ENCODE measurements around the gene MYH11.

Gene MYH11

DNA sequence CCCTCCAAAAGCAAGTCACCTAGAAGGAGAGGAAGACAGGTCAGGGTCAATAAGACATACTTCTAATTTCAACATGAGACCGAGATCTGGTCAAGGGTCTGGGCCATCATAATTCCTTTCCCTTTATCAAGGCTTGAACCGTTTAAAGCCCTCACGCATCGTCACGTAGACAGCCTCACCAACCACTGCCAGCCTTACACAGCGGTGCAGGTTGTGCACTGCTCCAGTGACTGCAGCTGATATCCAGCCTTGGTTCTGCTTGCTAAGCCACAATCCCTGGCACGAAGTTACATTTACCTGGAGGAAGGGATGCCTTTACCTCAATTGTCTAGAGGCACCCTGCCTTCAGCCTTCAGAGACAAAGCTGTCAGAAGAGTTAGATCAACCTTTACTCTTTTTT lies 85.1 kb downstream of the MYH11 start:
- Mint-ChIP-seq H3K27ac (no peak overlapping the region), H3K36me3 (no peaks in the 10 kb centered on the region), H3K4me3 (no peak overlapping the region), H3K4me1 (no peaks in the 10 kb centered on the region), H3K9me3 (no peaks in the 10 kb centered on the region)
- DNase-seq (ENCODE audit: low spot score in 2 of 2): no peak
- no peak for ATAC-seq

DNA sequence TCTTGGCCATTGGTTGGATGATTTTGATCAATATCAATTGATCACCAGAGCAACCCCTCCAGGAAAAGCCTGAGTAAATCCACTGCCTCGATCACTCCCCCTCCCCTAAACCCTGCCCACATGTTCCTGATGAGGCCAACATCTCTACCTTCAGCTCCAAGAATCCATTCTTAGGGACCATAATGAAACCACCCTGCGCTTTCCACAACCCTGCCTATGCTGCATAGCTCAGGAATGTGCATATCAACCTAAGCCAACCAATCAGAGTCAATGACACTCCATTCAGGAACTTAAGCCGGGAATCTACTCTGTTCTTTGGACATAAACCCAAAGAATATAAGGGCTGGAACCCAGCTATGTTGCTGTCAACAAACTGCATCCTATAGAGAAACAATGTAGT lies 86.3 kb downstream of the MYH11 start:
- H3K4me3 Mint-ChIP-seq: no peak overlapping the region
- H3K9me3 Mint-ChIP-seq: no peaks in the 10 kb centered on the region
- H3K27ac Mint-ChIP-seq: no peak overlapping the region
- ATAC-seq (no peak), DNase-seq (ENCODE audit: low spot score in 2 of 2) (no peak)
- no peaks in the 10 kb centered on the region for H3K36me3 Mint-ChIP-seq
- H3K4me1 Mint-ChIP-seq: no peaks in the 10 kb centered on the region

DNA sequence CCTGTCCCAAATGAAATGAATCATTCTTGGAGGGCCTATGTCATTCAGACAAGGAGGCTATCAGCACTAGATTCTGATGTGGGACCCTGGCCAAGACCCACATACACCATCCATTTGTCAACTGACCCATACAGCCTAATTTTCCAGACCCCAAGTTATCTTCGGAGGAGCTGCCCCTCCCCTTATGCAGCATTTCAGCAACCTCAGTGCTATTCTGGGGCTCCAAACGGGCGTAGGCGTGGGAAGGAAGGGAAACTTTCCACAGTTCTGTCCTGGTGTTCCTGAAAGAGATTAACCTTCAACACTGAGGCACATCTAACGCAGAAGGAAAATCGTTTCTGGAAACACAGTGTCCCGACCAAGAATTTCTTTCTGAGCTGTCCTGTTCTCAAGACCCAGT lies 86.7 kb downstream of the MYH11 start:
- H3K9me3 Mint-ChIP-seq: no peaks in the 10 kb centered on the region
- no peak for ATAC-seq
- no peak for DNase-seq (ENCODE audit: low spot score in 2 of 2)
- H3K4me1 Mint-ChIP-seq: no peaks in the 10 kb centered on the region
- no peaks in the 10 kb centered on the region for H3K36me3 Mint-ChIP-seq
- H3K4me3 Mint-ChIP-seq: no peak overlapping the region
- H3K27ac Mint-ChIP-seq: no peak overlapping the region

DNA sequence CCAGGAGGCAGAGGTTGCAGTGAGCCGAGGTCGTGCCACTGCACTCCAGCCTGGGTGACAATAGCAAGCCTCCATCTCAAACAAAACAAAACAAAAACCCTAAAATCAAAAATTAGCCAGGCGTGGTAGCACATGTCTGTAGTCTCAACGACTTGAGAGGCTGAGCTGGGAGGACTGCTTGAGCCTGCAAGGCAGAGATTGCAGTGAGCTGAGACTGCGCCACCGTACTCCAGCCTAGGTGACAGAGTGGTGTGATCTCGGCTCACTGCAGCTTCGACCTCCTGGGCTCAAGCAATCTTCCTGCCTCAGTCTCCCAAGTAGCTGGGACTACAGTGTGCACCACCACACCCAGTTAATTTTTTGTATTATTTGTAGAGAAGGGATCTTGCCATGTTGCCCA lies 87.6 kb downstream of the MYH11 start:
- Mint-ChIP-seq H3K36me3 (no peaks in the 10 kb centered on the region), H3K4me1 (no peaks in the 10 kb centered on the region), H3K9me3 (no peaks in the 10 kb centered on the region), H3K4me3 (no peak overlapping the region), H3K27ac (no peak overlapping the region)
- no peak for DNase-seq (ENCODE audit: low spot score in 2 of 2)
- no peak for ATAC-seq

DNA sequence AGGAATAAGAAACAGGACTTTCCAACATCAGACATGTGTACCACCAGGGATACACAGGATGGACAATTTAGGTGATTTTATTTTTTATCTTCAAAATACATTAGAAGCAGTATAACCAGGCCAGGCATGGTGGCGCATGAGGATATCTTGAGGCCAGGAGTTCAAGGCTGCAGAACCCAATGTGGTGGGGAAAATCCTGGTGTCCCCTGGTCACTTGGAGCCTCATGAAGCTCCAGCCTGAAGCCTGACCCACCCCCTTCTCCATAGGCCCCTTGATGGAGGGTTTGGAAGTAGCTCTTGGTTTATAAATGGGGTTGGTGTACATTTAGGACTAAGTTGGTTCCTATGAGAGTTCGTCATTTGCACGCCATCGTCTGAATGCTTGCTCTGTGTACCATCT lies 88.6 kb downstream of the MYH11 start:
- Mint-ChIP-seq H3K4me1 (no peaks in the 10 kb centered on the region), H3K4me3 (no peak overlapping the region), H3K27ac (no peak overlapping the region), H3K9me3 (no peaks in the 10 kb centered on the region), H3K36me3 (no peaks in the 10 kb centered on the region)
- DNase-seq (ENCODE audit: low spot score in 2 of 2): no peak
- no peak for ATAC-seq

DNA sequence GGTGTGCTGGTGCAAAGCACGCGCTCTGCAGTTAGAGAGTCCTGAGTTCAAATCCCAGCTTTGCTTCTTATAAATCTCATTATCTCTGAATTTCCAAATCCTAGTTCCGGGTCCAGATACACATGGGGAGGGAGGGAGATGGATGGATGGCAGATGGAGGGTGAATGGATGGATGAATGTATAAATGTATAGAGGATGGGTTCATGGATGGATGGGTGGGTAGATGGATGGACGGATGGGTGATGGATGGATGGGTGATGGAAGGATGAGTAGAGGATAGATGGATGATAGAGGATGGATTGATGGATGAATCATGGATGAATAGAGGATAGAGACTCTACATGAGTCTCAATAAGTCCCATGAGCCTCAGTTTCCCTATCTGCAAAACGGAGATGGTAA lies 89.9 kb downstream of the MYH11 start:
- Mint-ChIP-seq H3K9me3 (no peaks in the 10 kb centered on the region), H3K36me3 (no peaks in the 10 kb centered on the region), H3K4me1 (no peaks in the 10 kb centered on the region), H3K27ac (no peak overlapping the region), H3K4me3 (no peak overlapping the region)
- ATAC-seq (no peak), DNase-seq (ENCODE audit: low spot score in 2 of 2) (no peak)

DNA sequence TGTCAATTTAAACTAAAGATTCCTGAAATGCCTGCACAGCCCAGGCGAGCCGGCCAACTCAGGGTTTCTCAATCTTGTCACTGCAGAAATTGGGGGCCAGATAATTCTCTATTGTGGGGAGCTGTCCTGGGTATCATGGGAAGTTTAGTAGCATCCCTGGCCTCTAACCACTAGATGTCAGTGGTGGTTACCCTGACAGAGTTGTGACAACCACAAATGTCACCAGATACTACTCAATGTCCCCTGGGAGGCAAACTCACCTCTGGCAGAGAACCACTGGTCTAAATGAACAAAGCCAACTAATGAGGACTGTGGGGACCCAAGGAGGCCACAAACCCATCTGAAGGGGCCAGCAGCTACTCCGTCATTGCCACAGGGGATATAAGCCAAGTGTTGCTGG lies 90.9 kb downstream of the MYH11 start:
- no peak overlapping the region for H3K27ac Mint-ChIP-seq
- no peaks in the 10 kb centered on the region for H3K36me3 Mint-ChIP-seq
- H3K4me3 Mint-ChIP-seq: no peak overlapping the region
- H3K4me1 Mint-ChIP-seq: no peaks in the 10 kb centered on the region
- H3K9me3 Mint-ChIP-seq: no peaks in the 10 kb centered on the region
- ATAC-seq (peak; percentile 86), DNase-seq (ENCODE audit: low spot score in 2 of 2) (peak; percentile 9 to 57)

DNA sequence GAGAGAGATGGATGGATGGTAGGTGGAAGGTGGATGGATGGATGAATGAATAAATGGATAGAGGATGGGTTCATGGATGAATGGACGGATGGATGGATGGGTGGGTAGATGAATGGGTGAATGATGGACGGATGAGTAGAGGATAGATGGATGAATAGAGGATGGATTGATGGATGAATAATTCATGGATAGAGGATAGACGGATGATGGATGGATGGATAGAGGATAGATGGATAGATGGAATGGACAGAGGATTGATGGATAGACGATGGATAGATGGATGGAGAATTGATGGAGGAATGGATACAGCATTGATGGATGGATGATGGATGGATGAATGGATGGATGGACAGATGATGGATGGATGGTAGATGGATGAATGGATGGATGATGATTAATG lies 91.7 kb downstream of the MYH11 start:
- Mint-ChIP-seq H3K4me1 (no peaks in the 10 kb centered on the region), H3K9me3 (no peaks in the 10 kb centered on the region), H3K36me3 (no peaks in the 10 kb centered on the region), H3K27ac (no peak overlapping the region), H3K4me3 (no peak overlapping the region)
- ATAC-seq (no peak), DNase-seq (ENCODE audit: low spot score in 2 of 2) (no peak)

DNA sequence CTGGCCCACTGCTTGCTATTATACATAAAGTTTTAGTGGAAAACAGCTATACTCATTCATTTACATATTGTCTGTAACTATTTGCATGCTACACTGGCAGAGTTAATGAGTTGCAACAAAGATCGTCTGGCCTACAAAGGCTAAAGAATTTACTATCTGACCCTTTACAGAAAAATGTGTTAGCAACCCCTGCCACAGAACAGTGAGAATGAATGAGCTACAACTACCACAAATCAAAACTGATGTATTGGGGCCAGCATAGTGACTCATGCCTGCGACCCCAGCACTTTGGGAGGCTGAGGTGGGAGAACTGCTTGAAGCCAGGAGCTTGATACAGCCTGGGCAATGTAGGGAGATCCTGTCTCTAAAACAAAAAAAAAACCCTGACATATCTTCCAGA lies 92.7 kb downstream of the MYH11 start:
- no peak overlapping the region for H3K4me3 Mint-ChIP-seq

DNA sequence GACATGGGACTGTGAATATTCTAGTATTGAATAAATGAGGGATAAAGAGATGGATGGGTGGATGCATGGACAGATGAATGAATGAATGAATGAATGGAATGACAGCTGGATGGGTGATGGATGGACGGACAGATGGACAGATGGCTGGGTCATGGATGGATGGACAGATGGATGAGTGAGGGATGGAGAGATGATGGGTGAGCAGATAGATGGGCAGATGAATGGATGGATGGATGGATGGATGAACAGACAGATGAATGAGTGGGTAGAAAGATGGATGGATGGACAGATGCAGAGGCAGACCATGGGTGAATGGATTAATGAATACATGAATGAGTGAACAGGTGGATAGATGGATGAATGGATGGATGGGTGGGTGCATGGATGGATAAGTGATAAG lies 96.7 kb downstream of the MYH11 start:
- H3K9me3 Mint-ChIP-seq: no peaks in the 10 kb centered on the region
- H3K36me3 Mint-ChIP-seq: no peaks in the 10 kb centered on the region
- ATAC-seq: no peak
- H3K4me3 Mint-ChIP-seq: no peak overlapping the region
- H3K27ac Mint-ChIP-seq: no peak overlapping the region
- DNase-seq (ENCODE audit: low spot score in 2 of 2): no peak
- no peaks in the 10 kb centered on the region for H3K4me1 Mint-ChIP-seq

More for the DNA sequence above, 92.7 kb downstream of the MYH11 start:
- ATAC-seq: no peak
- H3K4me1 Mint-ChIP-seq: no peaks in the 10 kb centered on the region
- no peak overlapping the region for H3K27ac Mint-ChIP-seq
- no peaks in the 10 kb centered on the region for H3K9me3 Mint-ChIP-seq
- DNase-seq (ENCODE audit: low spot score in 2 of 2): no peak
- no peaks in the 10 kb centered on the region for H3K36me3 Mint-ChIP-seq

DNA sequence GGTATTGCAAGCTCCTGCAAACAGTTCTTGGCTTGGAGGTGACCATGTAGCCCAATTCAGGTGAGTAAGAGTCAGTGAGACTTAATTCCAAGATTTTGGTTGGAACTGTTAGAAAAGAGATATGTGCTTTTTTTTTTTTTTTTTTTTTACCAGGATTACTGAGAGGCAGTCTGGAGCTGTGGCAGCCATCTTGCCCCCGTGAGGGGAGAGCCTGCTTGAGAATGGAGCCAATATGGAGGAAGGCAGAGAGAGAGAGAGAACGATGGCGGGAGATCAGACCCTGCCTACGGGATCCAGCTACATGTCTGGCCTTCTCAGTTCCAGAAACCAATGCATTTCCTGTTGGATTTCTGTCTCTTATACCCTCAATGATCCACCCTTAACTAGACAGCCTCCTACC lies 97.8 kb downstream of the MYH11 start:
- H3K27ac Mint-ChIP-seq: no peak overlapping the region
- H3K9me3 Mint-ChIP-seq: no peaks in the 10 kb centered on the region
- H3K36me3 Mint-ChIP-seq: no peaks in the 10 kb centered on the region
- H3K4me3 Mint-ChIP-seq: no peak overlapping the region
- ATAC-seq (no peak), DNase-seq (ENCODE audit: low spot score in 2 of 2) (no peak)
- no peaks in the 10 kb centered on the region for H3K4me1 Mint-ChIP-seq

DNA sequence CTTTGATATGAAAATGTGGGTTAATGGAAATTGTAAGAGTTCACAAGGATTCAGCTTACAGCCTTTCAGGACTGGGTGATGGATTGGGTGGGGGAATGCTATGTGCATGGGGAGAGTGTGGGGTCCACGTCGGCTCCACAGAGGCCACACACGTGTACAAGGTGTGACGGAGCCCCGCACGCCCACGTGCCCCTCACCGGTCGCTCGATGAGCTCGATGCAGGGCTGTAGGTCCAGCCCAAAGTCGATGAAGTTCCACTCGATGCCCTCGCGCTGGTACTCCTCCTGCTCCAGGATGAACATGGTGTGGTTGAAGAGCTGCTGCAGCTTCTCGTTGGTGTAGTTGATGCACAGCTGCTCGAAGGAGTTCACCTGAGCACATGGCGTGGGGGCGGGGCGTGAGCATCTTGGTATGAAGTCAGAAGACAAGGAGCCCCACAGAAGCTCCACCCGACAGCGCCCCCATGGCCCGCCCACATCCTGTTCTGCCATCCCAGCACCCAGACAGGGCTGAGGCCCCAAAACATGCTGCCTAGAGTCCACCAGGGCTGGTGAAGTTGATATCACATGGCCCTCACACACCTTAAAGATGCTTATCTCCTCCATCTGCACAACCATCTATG lies 99.1 kb downstream of the MYH11 start:
- H3K4me3 Mint-ChIP-seq: no peak overlapping the region
- H3K9me3 Mint-ChIP-seq: no peaks in the 10 kb centered on the region
- no peaks in the 10 kb centered on the region for H3K36me3 Mint-ChIP-seq
- H3K4me1 Mint-ChIP-seq: no peaks in the 10 kb centered on the region
- H3K27ac Mint-ChIP-seq: no peak overlapping the region
- no peak for DNase-seq (ENCODE audit: low spot score in 2 of 2)
- ATAC-seq: no peak

DNA sequence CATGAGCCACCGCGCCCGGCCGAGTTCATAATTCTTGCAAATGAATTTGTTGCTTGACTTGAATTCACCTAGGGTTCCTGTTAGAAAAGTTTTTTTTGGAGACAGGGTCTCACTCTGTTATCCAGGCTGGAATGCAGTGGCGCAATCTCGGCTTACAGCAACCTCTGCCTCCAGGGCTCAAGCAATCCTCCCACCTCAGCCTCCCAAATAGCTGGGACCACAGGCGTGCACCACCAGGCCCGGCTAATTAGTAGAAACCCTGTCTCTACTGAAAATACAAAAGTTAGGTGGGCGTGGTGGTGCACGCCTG lies 99.8 kb downstream of the MYH11 start:
- Mint-ChIP-seq H3K27ac (no peak overlapping the region), H3K9me3 (no peaks in the 10 kb centered on the region)
- DNase-seq (ENCODE audit: low spot score in 2 of 2): no peak

DNA sequence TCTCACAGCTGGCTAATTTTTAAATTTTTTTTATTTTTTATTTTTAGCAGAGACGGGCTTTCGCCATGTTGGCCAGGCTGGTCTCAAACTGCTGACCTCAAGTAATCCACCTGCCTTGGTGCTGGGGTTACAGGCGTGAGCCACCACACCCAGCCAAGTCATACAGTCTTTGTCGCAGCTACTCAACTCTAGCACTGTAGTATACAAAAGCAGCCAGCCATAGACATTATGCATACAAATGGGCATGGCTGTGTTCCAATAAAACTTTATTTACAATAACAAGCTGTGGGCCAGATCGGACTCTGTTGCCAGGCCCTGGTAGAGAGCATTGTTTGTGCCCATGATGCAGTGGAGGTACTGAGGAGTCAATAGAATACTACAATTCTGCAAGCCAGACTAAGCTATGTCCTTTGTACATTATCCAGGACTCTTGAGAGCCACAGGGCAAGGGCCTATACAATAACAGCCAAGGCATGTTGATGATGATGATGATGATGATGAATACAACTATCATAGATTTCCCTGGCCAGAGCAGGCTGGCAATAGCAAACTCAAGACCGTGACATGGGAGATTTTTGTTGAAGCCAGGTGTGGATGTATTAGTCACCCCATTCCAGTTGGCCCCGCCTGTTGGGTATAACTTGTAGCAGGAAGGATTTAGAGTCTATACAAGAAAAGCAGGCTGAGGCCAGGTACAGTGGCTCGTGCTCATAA lies 101.8 kb downstream of the MYH11 start:
- ATAC-seq (no peak), DNase-seq (ENCODE audit: low spot score in 2 of 2) (no peak)
- Mint-ChIP-seq H3K4me1 (no peaks in the 10 kb centered on the region), H3K9me3 (no peaks in the 10 kb centered on the region), H3K36me3 (no peaks in the 10 kb centered on the region), H3K27ac (no peak overlapping the region), H3K4me3 (no peak overlapping the region)

More for the DNA sequence above, 99.8 kb downstream of the MYH11 start:
- ATAC-seq: no peak
- Mint-ChIP-seq H3K36me3 (no peaks in the 10 kb centered on the region), H3K4me1 (no peaks in the 10 kb centered on the region), H3K4me3 (no peak overlapping the region)

DNA sequence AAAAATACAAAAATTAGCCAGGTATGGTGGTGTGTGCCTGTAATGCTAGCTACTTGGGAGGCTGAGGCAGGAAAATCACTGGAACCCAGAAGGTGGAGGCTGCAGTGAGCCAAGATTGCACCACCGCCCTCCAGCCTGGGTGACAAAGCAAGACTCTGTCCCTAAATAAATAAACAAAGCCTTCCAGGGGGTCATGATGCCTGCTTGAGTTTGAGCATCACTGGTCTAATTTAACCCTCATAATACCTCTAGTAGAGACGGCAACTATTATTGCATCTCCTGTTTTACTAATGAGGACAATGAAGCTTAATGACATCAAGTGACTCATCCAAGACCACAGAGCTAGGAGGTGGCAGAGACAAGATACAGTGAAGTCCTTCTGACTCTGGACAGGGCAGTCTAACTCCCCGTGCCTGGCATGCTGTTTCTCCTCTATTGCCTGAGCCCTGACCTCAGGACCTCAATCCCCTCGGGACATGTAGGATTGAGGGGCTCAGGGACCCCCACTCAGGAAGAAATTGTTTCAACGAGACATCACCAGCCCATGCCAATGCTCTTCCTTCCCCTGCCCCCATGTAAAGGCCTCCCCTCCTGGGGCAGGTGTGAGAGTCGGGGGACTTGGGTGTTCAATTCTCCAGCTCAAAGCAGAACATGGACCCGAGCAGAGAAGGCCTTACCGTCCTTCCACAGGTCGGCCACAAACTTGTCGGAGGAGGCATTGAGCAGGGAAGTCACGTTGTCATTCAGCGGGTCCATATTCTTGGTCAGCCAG lies 103.9 kb downstream of the MYH11 start:
- H3K4me1 Mint-ChIP-seq: no peaks in the 10 kb centered on the region
- H3K27ac Mint-ChIP-seq: no peak overlapping the region
- no peak for ATAC-seq
- no peaks in the 10 kb centered on the region for H3K9me3 Mint-ChIP-seq
- no peaks in the 10 kb centered on the region for H3K36me3 Mint-ChIP-seq
- no peak for DNase-seq (ENCODE audit: low spot score in 2 of 2)
- no peak overlapping the region for H3K4me3 Mint-ChIP-seq

DNA sequence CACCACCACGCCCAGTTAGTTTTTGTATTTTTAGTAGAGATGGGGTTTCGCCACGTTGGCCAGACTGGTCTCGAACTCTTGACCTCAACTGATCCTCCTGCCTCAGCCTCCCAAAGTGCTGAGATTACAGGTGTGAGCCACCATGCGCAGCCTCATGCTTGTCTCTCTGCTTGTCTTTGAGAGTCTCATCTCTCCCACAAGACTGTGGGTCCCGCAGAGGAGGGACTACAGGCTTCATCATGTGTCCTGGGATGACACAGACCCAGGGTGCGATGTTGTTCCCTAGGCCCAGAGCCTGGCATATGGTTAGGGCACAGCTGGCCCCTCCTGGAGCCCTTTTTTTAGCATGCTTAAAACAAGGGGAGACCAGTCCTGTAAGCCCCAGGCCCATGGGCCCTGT lies 104.9 kb downstream of the MYH11 start:
- Mint-ChIP-seq H3K4me1 (no peaks in the 10 kb centered on the region), H3K4me3 (no peak overlapping the region), H3K27ac (no peak overlapping the region), H3K36me3 (no peaks in the 10 kb centered on the region), H3K9me3 (no peaks in the 10 kb centered on the region)
- no peak for ATAC-seq
- no peak for DNase-seq (ENCODE audit: low spot score in 2 of 2)

All from stimulated activated effector memory CD8-positive, alpha-beta T cell treated with anti-CD3 and anti-CD28 coated beads, Interleukin-12 subunit alpha, Interleukin-12 subunit beta, amount 100 ng/mL, for 72 hours (primary cell).